GM21717 (cell line): ENCODE data around the gene GALNT15.

Source experiments
- ATAC-seq: cut with Tn5 transposase; IDR thresholded peaks from one replicate; pipeline ENCODE4 v1.9.1; 2021; ENCODE audit warnings: mild to moderate bottlenecking, moderate library complexity; ENCODE audit not compliant: unreplicated experiment

GALNT15 gene

GRCh38 chr3:16222547-16222946 lies 48.1 kb downstream of the GALNT15 start:
- no peak for ATAC-seq

GRCh38 chr3:16224325-16224724 lies 49.8 kb downstream of the GALNT15 start:
- ATAC-seq = no peak

- ATAC-seq = no peak
Measured at GRCh38 chr3:16227566-16227965, 53.1 kb downstream of the GALNT15 start.

GRCh38 chr3:16229681-16230080 lies 55.2 kb downstream of the GALNT15 start:
- ATAC-seq = no peak

GRCh38 chr3:16231983-16232382 lies 57.5 kb downstream of the GALNT15 start:
- no peak for ATAC-seq

GRCh38 chr3:16233806-16234205 lies 59.3 kb downstream of the GALNT15 start:
- no peak for ATAC-seq

GRCh38 chr3:16234281-16234680 lies 59.8 kb downstream of the GALNT15 start:
- ATAC-seq = no peak

GRCh38 chr3:16236030-16236639 lies 61.7 kb downstream of the GALNT15 start:
- no peak for ATAC-seq

GRCh38 chr3:16236856-16237393 lies 62.4 kb downstream of the GALNT15 start:
- ATAC-seq = no peak

GRCh38 chr3:16239086-16239770 lies 64.7 kb downstream of the GALNT15 start:
- ATAC-seq = no peak

- ATAC-seq = no peak
Measured at GRCh38 chr3:16239780-16240179, 65.3 kb downstream of the GALNT15 start.

GRCh38 chr3:16240229-16241023 lies 65.9 kb downstream of the GALNT15 start:
- no peak for ATAC-seq

GRCh38 chr3:16241225-16241624 lies 66.7 kb downstream of the GALNT15 start:
- no peak for ATAC-seq

GRCh38 chr3:16242177-16242576 lies 67.7 kb downstream of the GALNT15 start:
- ATAC-seq = no peak

GRCh38 chr3:16243706-16244490 lies 69.4 kb downstream of the GALNT15 start:
- ATAC-seq = no peak

- ATAC-seq = no peak
Measured at GRCh38 chr3:16245609-16246008, 71.1 kb downstream of the GALNT15 start.

GRCh38 chr3:16247282-16248061 lies 73.0 kb downstream of the GALNT15 start:
- peak; percentile 83 for ATAC-seq

GRCh38 chr3:16248556-16248955 lies 74.1 kb downstream of the GALNT15 start:
- ATAC-seq = no peak

- no peak for ATAC-seq
Measured at GRCh38 chr3:16249336-16249735, 74.9 kb downstream of the GALNT15 start.

- ATAC-seq = no peak
Measured at GRCh38 chr3:16249886-16250285, 75.4 kb downstream of the GALNT15 start.
